DLD1 (cell line): ENCODE results near the gene ABCC4.

Experiments used
- in situ Hi-C: cut with HindIII; loops from 2 replicates; pipeline ENCODE4 v1.10.0; 2017; ENCODE audit warnings: low sequenced_read_pairs

The ABCC4 gene

GRCh38 chr13:95020298-95020987 is 280.8 kb downstream of the ABCC4 start:
- in situ Hi-C loops: no loop called here

- in situ Hi-C loops: no loop called here
These were observed 281.4 kb downstream of the ABCC4 start for GRCh38 chr13:95019886-95020285.

GRCh38 chr13:95007322-95007721 is 293.9 kb downstream of the ABCC4 start:
- in situ Hi-C loops: no loop called here

GRCh38 chr13:95005300-95005699 is 296.0 kb downstream of the ABCC4 start:
- in situ Hi-C loops: no loop called here

- in situ Hi-C loops: no loop called here
These were observed 298.0 kb downstream of the ABCC4 start for GRCh38 chr13:95003019-95003813.

- in situ Hi-C loops: no loop called here
These were observed 299.1 kb downstream of the ABCC4 start for GRCh38 chr13:95002126-95002525.

GRCh38 chr13:94999871-95000270 is 301.4 kb downstream of the ABCC4 start:
- in situ Hi-C loops: no loop called here

- in situ Hi-C loops: no loop called here
These were observed 304.1 kb downstream of the ABCC4 start for GRCh38 chr13:94997126-94997525.

- in situ Hi-C loops: no loop called here
These were observed 304.8 kb downstream of the ABCC4 start for GRCh38 chr13:94996445-94996844.

GRCh38 chr13:94994506-94994905 is 306.7 kb downstream of the ABCC4 start:
- in situ Hi-C loops: no loop called here

- in situ Hi-C loops: no loop called here
These were observed 307.6 kb downstream of the ABCC4 start for GRCh38 chr13:94993616-94994015.

GRCh38 chr13:94992036-94992960 is 309.0 kb downstream of the ABCC4 start:
- in situ Hi-C loops: no loop called here

GRCh38 chr13:94988654-94989053 is 312.6 kb downstream of the ABCC4 start:
- in situ Hi-C loops: no loop called here

- in situ Hi-C loops: no loop called here
These were observed 313.4 kb downstream of the ABCC4 start for GRCh38 chr13:94987869-94988268.

GRCh38 chr13:94987081-94987480 is 314.2 kb downstream of the ABCC4 start:
- in situ Hi-C loops: no loop called here

- in situ Hi-C loops: no loop called here
These were observed 316.3 kb downstream of the ABCC4 start for GRCh38 chr13:94984958-94985357.

- in situ Hi-C loops: no loop called here
These were observed 322.7 kb downstream of the ABCC4 start for GRCh38 chr13:94978516-94978915.

GRCh38 chr13:94974015-94974951 is 327.0 kb downstream of the ABCC4 start:
- in situ Hi-C loops: no loop called here

- in situ Hi-C loops: no loop called here
These were observed 329.0 kb downstream of the ABCC4 start for GRCh38 chr13:94972262-94972661.
